ENCODE results near the gene SND1.

The SND1 gene

DNA sequence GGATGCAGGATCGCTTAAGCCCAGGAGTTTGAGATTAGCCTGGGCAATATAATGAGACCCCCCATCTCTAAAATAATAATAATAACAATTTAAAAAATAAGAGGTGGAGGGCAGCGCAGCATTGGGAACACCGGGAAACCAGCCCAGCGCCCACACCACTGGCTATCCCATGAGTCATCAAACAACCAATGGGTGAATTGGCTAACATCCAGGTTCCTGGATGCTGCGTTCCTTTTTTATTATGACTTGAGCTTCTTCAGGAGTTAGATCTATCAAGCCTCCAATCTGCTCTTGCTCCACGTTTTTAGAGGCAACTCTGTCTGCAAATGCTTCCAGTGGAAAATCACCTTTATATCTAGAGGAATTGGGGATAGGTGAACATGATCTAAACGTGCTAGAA lies 389.2 kb downstream of the SND1 start:
- TF ChIP-seq, protein P1, sequence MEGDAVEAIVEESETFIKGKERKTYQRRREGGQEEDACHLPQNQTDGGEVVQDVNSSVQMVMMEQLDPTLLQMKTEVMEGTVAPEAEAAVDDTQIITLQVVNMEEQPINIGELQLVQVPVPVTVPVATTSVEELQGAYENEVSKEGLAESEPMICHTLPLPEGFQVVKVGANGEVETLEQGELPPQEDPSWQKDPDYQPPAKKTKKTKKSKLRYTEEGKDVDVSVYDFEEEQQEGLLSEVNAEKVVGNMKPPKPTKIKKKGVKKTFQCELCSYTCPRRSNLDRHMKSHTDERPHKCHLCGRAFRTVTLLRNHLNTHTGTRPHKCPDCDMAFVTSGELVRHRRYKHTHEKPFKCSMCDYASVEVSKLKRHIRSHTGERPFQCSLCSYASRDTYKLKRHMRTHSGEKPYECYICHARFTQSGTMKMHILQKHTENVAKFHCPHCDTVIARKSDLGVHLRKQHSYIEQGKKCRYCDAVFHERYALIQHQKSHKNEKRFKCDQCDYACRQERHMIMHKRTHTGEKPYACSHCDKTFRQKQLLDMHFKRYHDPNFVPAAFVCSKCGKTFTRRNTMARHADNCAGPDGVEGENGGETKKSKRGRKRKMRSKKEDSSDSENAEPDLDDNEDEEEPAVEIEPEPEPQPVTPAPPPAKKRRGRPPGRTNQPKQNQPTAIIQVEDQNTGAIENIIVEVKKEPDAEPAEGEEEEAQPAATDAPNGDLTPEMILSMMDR (conservative IDR thresholded peaks at IDR 0.05; ENCODE audit: low read length), result no peak
- peak; percentile 50 for DNase-seq (ENCODE audit: low read depth)
- no peak overlapping the region for H3K4me3 ChIP-seq (ENCODE audit: low read length)

GRCh38 chr7:128042012-128042411 lies 390.0 kb downstream of the SND1 start:
- H3K4me3 ChIP-seq (ENCODE audit: low read length), result no peak overlapping the region
- no peak for DNase-seq (ENCODE audit: low read depth)
- TF ChIP-seq, protein P1 (conservative IDR thresholded peaks at IDR 0.05; ENCODE audit: low read length), result no peak

GRCh38 chr7:128044064-128044463 lies 392.1 kb downstream of the SND1 start:
- no peak for DNase-seq (ENCODE audit: low read depth)
- TF ChIP-seq, protein P1 (conservative IDR thresholded peaks at IDR 0.05; ENCODE audit: low read length), result no peak
- no peak overlapping the region for H3K4me3 ChIP-seq (ENCODE audit: low read length)

GRCh38 chr7:128045158-128045557 lies 393.2 kb downstream of the SND1 start:
- no peak for DNase-seq (ENCODE audit: low read depth)
- H3K4me3 ChIP-seq (ENCODE audit: low read length), result no peak overlapping the region
- TF ChIP-seq, protein P1 (conservative IDR thresholded peaks at IDR 0.05; ENCODE audit: low read length), result no peak

GRCh38 chr7:128045766-128046165 lies 393.8 kb downstream of the SND1 start:
- DNase-seq (ENCODE audit: low read depth), result peak; percentile 33
- TF ChIP-seq, protein P1 (conservative IDR thresholded peaks at IDR 0.05; ENCODE audit: low read length), result no peak
- H3K4me3 ChIP-seq (ENCODE audit: low read length), result no peak overlapping the region

- DNase-seq (ENCODE audit: low read depth), result no peak
- H3K4me3 ChIP-seq (ENCODE audit: low read length), result no peak overlapping the region
- TF ChIP-seq, protein P1 (conservative IDR thresholded peaks at IDR 0.05; ENCODE audit: low read length), result no peak
Measured at GRCh38 chr7:128052404-128052803, 400.4 kb downstream of the SND1 start.

- H3K4me3 ChIP-seq (ENCODE audit: low read length), result no peak overlapping the region
- TF ChIP-seq, protein P1 (conservative IDR thresholded peaks at IDR 0.05; ENCODE audit: low read length), result no peak
- peak; percentile 34 for DNase-seq (ENCODE audit: low read depth)
Measured at GRCh38 chr7:128053023-128053422, 401.0 kb downstream of the SND1 start.
